ENCODE data around the gene SRBD1. TPM values are rescaled to one million over a fixed set of nuclear protein-coding genes. Genes with fewer than 3 reads are reported as not detected.
A peak's percentile ranks its signal among the peaks of the same experiment; 100 is the strongest.

The SRBD1 gene
- total RNA-seq, 3 donors from 2014 or later (not counting 1 experiment from before 2014, with no cell fraction given), result 34.5 to 40.0 (median 38.8) TPM

DNA sequence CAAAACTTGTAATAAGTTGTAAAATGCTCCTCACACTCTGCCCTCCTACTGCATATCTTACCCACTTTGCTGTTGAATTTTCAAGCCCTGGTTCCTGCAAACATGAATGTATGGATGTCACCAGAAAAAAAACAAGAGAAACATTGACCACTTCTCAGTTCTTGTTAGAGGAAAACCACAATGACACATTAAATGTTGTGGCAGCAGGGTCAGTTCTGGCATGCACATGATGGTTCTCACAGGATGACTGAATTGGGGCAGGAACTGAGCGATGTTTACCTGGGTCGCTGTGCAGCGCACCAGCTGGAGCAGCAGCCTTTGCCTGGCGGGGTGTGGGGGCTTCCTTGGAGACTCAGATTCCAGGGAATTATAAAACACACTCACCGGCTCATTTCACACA, 26.4 kb upstream of the SRBD1 start:
- H3K27me3 ChIP-seq (ENCODE audit: control insufficient read depth, insufficient read depth, low read length), result no peaks in the 10 kb centered on the region
- peaks cover 28 to 32% of the 10 kb centered on the region in 2 donors for H3K27me3 Mint-ChIP-seq (ENCODE audit: low read depth in 2 of 2)
- H3K27ac Mint-ChIP-seq, result peak overlapping the region in 1 of 2 donors; percentile 67
- 15% methylated on average over 5 of the region's 5 CpGs for WGBS (ENCODE audit: insufficient coverage)
- H3K9me3 Mint-ChIP-seq, result no peaks in the 10 kb centered on the region
- intact Hi-C loops (cut with micrococcal nuclease), result no loop called here
- no peak overlapping the region for H3K27ac ChIP-seq (ENCODE audit: low read length)
- no peaks in the 10 kb centered on the region for H3K36me3 Mint-ChIP-seq
- no peak overlapping the region for H3K4me3 ChIP-seq (ENCODE audit: low read length)
- TF ChIP-seq, protein P1, sequence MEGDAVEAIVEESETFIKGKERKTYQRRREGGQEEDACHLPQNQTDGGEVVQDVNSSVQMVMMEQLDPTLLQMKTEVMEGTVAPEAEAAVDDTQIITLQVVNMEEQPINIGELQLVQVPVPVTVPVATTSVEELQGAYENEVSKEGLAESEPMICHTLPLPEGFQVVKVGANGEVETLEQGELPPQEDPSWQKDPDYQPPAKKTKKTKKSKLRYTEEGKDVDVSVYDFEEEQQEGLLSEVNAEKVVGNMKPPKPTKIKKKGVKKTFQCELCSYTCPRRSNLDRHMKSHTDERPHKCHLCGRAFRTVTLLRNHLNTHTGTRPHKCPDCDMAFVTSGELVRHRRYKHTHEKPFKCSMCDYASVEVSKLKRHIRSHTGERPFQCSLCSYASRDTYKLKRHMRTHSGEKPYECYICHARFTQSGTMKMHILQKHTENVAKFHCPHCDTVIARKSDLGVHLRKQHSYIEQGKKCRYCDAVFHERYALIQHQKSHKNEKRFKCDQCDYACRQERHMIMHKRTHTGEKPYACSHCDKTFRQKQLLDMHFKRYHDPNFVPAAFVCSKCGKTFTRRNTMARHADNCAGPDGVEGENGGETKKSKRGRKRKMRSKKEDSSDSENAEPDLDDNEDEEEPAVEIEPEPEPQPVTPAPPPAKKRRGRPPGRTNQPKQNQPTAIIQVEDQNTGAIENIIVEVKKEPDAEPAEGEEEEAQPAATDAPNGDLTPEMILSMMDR (IDR thresholded peaks at IDR 0.05), result no peak
- no peaks in the 10 kb centered on the region for H3K36me3 ChIP-seq (ENCODE audit: control insufficient read depth, insufficient read depth, low read length)
- no peak for DNase-seq
- H3K9me3 ChIP-seq (ENCODE audit: control insufficient read depth, insufficient read depth, low read length), result no peaks in the 10 kb centered on the region
- peaks cover 12% of the 10 kb centered on the region for H3K4me1 ChIP-seq (ENCODE audit: control insufficient read depth, insufficient read depth, low read length)
- peak; percentile 58 to 92 (median 80) for ATAC-seq
- peaks cover 9 to 10% of the 10 kb centered on the region in 2 donors for H3K4me1 Mint-ChIP-seq
- H3K4me3 Mint-ChIP-seq, result peak overlapping the region; percentile 4

DNA sequence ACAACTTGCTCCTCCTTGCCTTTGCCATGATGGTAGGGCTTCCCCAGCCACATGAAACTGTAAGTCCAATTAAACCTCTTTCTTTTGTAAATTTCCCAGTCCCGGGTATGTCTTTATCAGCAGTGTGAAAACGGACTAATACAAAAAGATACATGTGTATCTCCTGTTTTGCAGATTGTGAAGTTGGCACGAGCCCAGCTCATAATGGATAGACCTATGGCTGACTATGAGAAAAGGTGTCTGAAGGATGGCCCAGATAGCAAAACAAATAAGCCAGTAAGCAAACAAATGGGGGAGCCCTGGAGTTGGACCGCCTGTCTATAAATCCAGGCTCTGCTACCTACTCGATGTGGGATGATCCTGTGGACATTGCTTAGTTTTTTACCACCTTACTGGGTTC, 24.9 kb upstream of the SRBD1 start:
- 97% methylated on average over 5 of the region's 5 CpGs for WGBS (ENCODE audit: insufficient coverage)
- H3K36me3 ChIP-seq (ENCODE audit: control insufficient read depth, insufficient read depth, low read length), result no peaks in the 10 kb centered on the region
- ATAC-seq (no peak), DNase-seq (no peak)
- Mint-ChIP-seq H3K36me3 (no peaks in the 10 kb centered on the region), H3K4me1 (peaks cover 9 to 10% of the 10 kb centered on the region in 2 donors), H3K27me3 (ENCODE audit: low read depth in 2 of 2) (peaks cover 26 to 28% of the 10 kb centered on the region in 2 donors), H3K27ac (no peak overlapping the region), H3K9me3 (no peaks in the 10 kb centered on the region), H3K4me3 (no peak overlapping the region)
- H3K27me3 ChIP-seq (ENCODE audit: control insufficient read depth, insufficient read depth, low read length), result no peaks in the 10 kb centered on the region
- intact Hi-C loops (cut with micrococcal nuclease), result no loop called here
- H3K27ac ChIP-seq (ENCODE audit: low read length), result no peak overlapping the region
- TF ChIP-seq, protein P1 (IDR thresholded peaks at IDR 0.05), result no peak
- H3K4me3 ChIP-seq (ENCODE audit: low read length), result no peak overlapping the region
- peaks cover 12% of the 10 kb centered on the region for H3K4me1 ChIP-seq (ENCODE audit: control insufficient read depth, insufficient read depth, low read length)
- no peaks in the 10 kb centered on the region for H3K9me3 ChIP-seq (ENCODE audit: control insufficient read depth, insufficient read depth, low read length)

DNA sequence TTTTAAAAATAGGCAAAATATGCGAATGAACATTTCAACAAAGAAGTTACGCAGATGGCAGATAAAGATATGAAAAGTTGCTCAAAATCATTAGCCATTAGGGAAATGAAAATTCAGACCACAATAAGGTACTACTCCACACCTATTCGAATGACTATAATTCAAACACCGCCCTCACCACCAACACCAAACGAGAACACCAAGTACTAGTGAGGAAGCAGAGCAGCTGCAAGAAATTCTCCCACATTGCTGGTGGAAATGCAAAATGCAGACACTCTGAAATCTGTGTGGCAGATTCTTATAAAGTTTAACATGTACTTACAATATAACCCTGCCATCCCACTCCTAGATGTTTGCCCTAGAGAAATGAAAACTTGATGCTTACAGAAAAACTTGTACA, 23.2 kb upstream of the SRBD1 start:
- H3K4me3 Mint-ChIP-seq, result no peak overlapping the region

More for the DNA sequence above, 23.2 kb upstream of the SRBD1 start:
- ATAC-seq, result no peak
- Histone ChIP-seq H3K27ac (ENCODE audit: low read length) (no peak overlapping the region), H3K9me3 (ENCODE audit: control insufficient read depth, insufficient read depth, low read length) (no peaks in the 10 kb centered on the region), H3K27me3 (ENCODE audit: control insufficient read depth, insufficient read depth, low read length) (no peaks in the 10 kb centered on the region), H3K4me3 (ENCODE audit: low read length) (no peak overlapping the region), H3K4me1 (ENCODE audit: control insufficient read depth, insufficient read depth, low read length) (peaks cover 12% of the 10 kb centered on the region), H3K36me3 (ENCODE audit: control insufficient read depth, insufficient read depth, low read length) (no peaks in the 10 kb centered on the region)
- DNase-seq, result no peak
- intact Hi-C loops (cut with micrococcal nuclease), result no loop called here
- no peak overlapping the region for H3K27ac Mint-ChIP-seq
- peaks cover 9 to 10% of the 10 kb centered on the region in 2 donors for H3K4me1 Mint-ChIP-seq
- 63% methylated on average over 3 of the region's 5 CpGs for WGBS (ENCODE audit: insufficient coverage)
- TF ChIP-seq, protein P1 (IDR thresholded peaks at IDR 0.05), result no peak
- H3K36me3 Mint-ChIP-seq, result no peaks in the 10 kb centered on the region
- H3K9me3 Mint-ChIP-seq, result no peaks in the 10 kb centered on the region
- peaks cover 25 to 36% of the 10 kb centered on the region in 2 donors for H3K27me3 Mint-ChIP-seq (ENCODE audit: low read depth in 2 of 2)
